SK-N-SH (cell line): ENCODE data around the gene TLNRD1. TPM values are rescaled to one million over a fixed set of nuclear protein-coding genes. Genes with fewer than 3 reads are reported as not detected.

Experiments
- CTCF ChIA-PET: fragments of 300-600, 350-600 bp; formaldehyde crosslinking; extraction: SDS; loops from one replicate; lab custom pipeline; 2021; lab: Yijun Ruan, JAX
- POLR2A ChIA-PET: fragments of 350-600 bp; sonication (Branson Sonifier 250); formaldehyde crosslinking; extraction: SDS; loops from one replicate; lab custom pipeline; 2020; ENCODE audit warnings: antibody characterized with exemption, inconsistent platforms; lab: Yijun Ruan, JAX
- DNase-seq: peaks from one replicate; pipeline ENCODE4 v3.0.0; 2012
- H2AFZ ChIP-seq: fragments of 200-600 bp; sonication (generic); 2 replicates; pipeline ENCODE4 v1.8.1; 2016; ENCODE audit warnings: antibody characterized with exemption, mild to moderate bottlenecking, low read depth
- H3F3A ChIP-seq: fragments of 200-600 bp; sonication (generic); replicated peaks from 2 replicates; pipeline ENCODE3; 2016; ENCODE audit warnings: antibody characterized with exemption, mild to moderate bottlenecking; ENCODE audit not compliant: insufficient read depth
- H3K27ac ChIP-seq, 2 experiments: fragments of 200-500 bp in 1 of 2; fragments of 200-600 bp in 1 of 2; sonication (Bioruptor generic) in 1 of 2; sonication (generic), shearing (Covaris generic) in 1 of 2; 2 replicates each; pipeline versions ENCODE4 v1.5.1 to v1.6.1; 2014 to 2016; ENCODE audit warnings: low read depth in 2 of 2, inconsistent platforms in 1 of 2, low read length in 1 of 2, mild to moderate bottlenecking in 1 of 2, mixed read lengths in 1 of 2
- H3K27me3 ChIP-seq: fragments of 200-600 bp; sonication (generic), shearing (Covaris generic); 2 replicates; pipeline ENCODE4 v1.6.1; 2016; ENCODE audit warnings: mixed run types; ENCODE audit not compliant: insufficient read depth
- H3K36me3 ChIP-seq, 2 experiments: fragments of 200-500 bp in 1 of 2; fragments of 200-600 bp in 1 of 2; sonication (Bioruptor generic) in 1 of 2; sonication (generic) in 1 of 2; replicated peaks in 1 of 2; 2 replicates each; pipeline versions ENCODE3 to v1.5.1; 2014 to 2016; ENCODE audit warnings: low read length in 1 of 2, mild to moderate bottlenecking in 1 of 2; ENCODE audit not compliant: insufficient read depth in 2 of 2, control insufficient read depth in 1 of 2
- H3K4me1 ChIP-seq, 2 experiments: fragments of 200-500 bp in 1 of 2; fragments of 200-600 bp in 1 of 2; sonication (Bioruptor generic) in 1 of 2; sonication (generic), shearing (Covaris generic) in 1 of 2; 2 replicates each; pipeline versions ENCODE4 v1.5.1 to v1.6.1; 2014 to 2016; ENCODE audit warnings: low read depth in 1 of 2, low read length in 1 of 2, mixed run types in 1 of 2; ENCODE audit not compliant: insufficient read depth in 2 of 2, control insufficient read depth in 1 of 2
- H3K4me2 ChIP-seq: fragments of 200-600 bp; sonication (generic), shearing (Covaris generic); 2 replicates; pipeline ENCODE4 v1.6.1; 2017; ENCODE audit warnings: mixed run types
- H3K4me3 ChIP-seq, 2 experiments: fragments of 200-500 bp in 1 of 2; fragments of 200-600 bp in 1 of 2; sonication (Bioruptor generic) in 1 of 2; sonication (generic), shearing (Covaris generic) in 1 of 2; 2 replicates each; pipeline versions ENCODE4 v1.5.1 to v1.8.1; 2014 to 2016; ENCODE audit warnings: low read depth in 2 of 2, inconsistent platforms in 1 of 2, low read length in 1 of 2, mild to moderate bottlenecking in 1 of 2, mixed read lengths in 1 of 2, moderate library complexity in 1 of 2
- H3K79me2 ChIP-seq: fragments of 200-600 bp; sonication (generic); 2 replicates; pipeline ENCODE4 v1.8.1; 2017; ENCODE audit warnings: mild to moderate bottlenecking; ENCODE audit not compliant: insufficient read depth
- H3K9ac ChIP-seq: fragments of 200-600 bp; sonication (generic); 2 replicates; pipeline ENCODE4 v1.6.1; 2017; ENCODE audit warnings: mixed run types
- H3K9me2 ChIP-seq: fragments of 200-600 bp; sonication (generic); 2 replicates; pipeline ENCODE4 v1.6.1; 2017; ENCODE audit warnings: mixed run types
- H3K9me3 ChIP-seq: fragments of 200-600 bp; sonication (generic); 2 replicates; pipeline ENCODE4 v1.6.1; 2017; ENCODE audit warnings: mixed run types, mild to moderate bottlenecking, moderate library complexity
- H4K20me1 ChIP-seq: fragments of 200-600 bp; sonication (generic); 2 replicates; pipeline ENCODE4 v1.6.1; 2017; ENCODE audit warnings: mild to moderate bottlenecking, mixed run types; ENCODE audit not compliant: insufficient read depth
- ELF1 ChIP-seq: IDR thresholded peaks from 2 replicates; pipeline ENCODE4 v1.4.0; 2012
- FOXJ3 ChIP-seq: sonication (generic); formaldehyde crosslinking; IDR thresholded peaks from 2 replicates; pipeline ENCODE4 v1.5.1; 2020; ENCODE audit warnings: mild to moderate bottlenecking, missing genetic modification reagents
- JUND ChIP-seq: IDR thresholded peaks from 2 replicates; pipeline ENCODE4 v1.4.0; 2012
- NFIC ChIP-seq: IDR thresholded peaks from 2 replicates; pipeline ENCODE4 v1.4.0; 2012; ENCODE audit warnings: borderline replicate concordance
- RCOR1 ChIP-seq: fragments of 150-350 bp; IDR thresholded peaks from 2 replicates; pipeline ENCODE4 v1.6.1; 2017; ENCODE audit warnings: antibody characterized with exemption, low read length
- RFX5 ChIP-seq: IDR thresholded peaks from 2 replicates; pipeline ENCODE4 v1.6.1; 2012; ENCODE audit warnings: mild to moderate bottlenecking, improper control_type of control experiment, low read length
- SMC3 ChIP-seq: IDR thresholded peaks from 2 replicates; pipeline ENCODE4 v1.6.1; 2012; ENCODE audit warnings: low read depth, low read length, improper control_type of control experiment
- WGBS: methylation state at CpG from one replicate; pipeline ENCODE4 v1.1.6; 2017; ENCODE audit warnings: low lambda C conversion rate; 5-methylcytosine and 5-hydroxymethylcytosine counted together
- polyA plus RNA-seq, 3 experiments: library from polyadenylated mRNA; depleted of rRNA; stranded (reverse); fragments of >200 nt; gene quantifications; 2 replicates each; pipeline ENCODE4 v1.2.3, GENCODE V29; 2012
- TF ChIP-seq, protein P1 (sequence below): IDR thresholded peaks from 2 replicates; pipeline ENCODE4 v1.4.0; 2012; ENCODE audit warnings: low read depth, borderline replicate concordance
- TF ChIP-seq, protein P2 (sequence below): fragments of 200-600 bp; sonication (generic); IDR thresholded peaks from 2 replicates; pipeline ENCODE4 v1.6.1; 2017; ENCODE audit warnings: antibody characterized with exemption, mild to moderate bottlenecking, moderate library complexity

TLNRD1 gene
- polyA plus RNA-seq, 1 of the 3 experiments (the other 2 are of a cell fraction): 5.0 TPM

DNA sequence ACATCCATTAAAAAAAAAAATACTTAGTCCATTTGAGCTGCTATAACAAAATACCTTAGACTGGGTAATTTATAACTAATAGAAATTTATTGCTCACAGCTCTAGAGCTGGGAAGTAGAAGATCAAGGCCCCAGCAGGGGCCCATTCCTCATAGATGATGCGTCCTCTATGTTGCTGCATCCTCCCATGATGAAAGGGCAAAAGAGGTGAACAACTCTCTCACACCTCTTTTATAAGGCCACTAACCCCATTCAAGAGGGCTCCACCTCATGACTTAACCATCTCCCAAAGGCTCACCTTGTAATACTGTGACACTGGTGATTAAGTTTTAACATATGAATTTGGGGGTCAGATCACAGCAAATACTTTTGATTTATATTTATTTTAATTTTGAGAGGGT, 3.0 kb upstream of the TLNRD1 start:
- Histone ChIP-seq H3K27ac (no peak overlapping the region), H3K27me3 (no peaks in the 10 kb centered on the region), H3K9ac (no peak overlapping the region), H3K36me3 (peaks cover 0 to 1% of the 10 kb centered on the region in 2 experiments), H3K9me3 (no peaks in the 10 kb centered on the region), H2AFZ (no peak overlapping the region), H3K9me2 (no peaks in the 10 kb centered on the region), H3K4me2 (no peak overlapping the region), H3K79me2 (peaks cover 18% of the 10 kb centered on the region), H3K4me3 (no peak overlapping the region), H3K4me1 (peaks cover 1 to 10% of the 10 kb centered on the region in 2 experiments; a peak in 3 of 4 replicates), H3F3A (peaks cover 11% of the 10 kb centered on the region), H4K20me1 (peaks cover 5% of the 10 kb centered on the region)
- no peak for TF ChIP-seq FOXJ3 (CRISPR knock-in tag)
- TF ChIP-seq NFIC: no peak
- TF ChIP-seq JUND: no peak
- TF ChIP-seq, protein P1, sequence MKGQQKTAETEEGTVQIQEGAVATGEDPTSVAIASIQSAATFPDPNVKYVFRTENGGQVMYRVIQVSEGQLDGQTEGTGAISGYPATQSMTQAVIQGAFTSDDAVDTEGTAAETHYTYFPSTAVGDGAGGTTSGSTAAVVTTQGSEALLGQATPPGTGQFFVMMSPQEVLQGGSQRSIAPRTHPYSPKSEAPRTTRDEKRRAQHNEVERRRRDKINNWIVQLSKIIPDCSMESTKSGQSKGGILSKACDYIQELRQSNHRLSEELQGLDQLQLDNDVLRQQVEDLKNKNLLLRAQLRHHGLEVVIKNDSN: no peak
- POLR2A ChIA-PET: no interaction called here
- CTCF ChIA-PET: interaction anchor here (1.1 to 1.2 kb wide), 2 partner anchors 108 to 269 kb away, joined by 3 to 5 read pairs; no protein-coding TSS in a partner anchor
- no peak for DNase-seq
- 100% methylated on average over 1 of the region's 1 CpG for WGBS

DNA sequence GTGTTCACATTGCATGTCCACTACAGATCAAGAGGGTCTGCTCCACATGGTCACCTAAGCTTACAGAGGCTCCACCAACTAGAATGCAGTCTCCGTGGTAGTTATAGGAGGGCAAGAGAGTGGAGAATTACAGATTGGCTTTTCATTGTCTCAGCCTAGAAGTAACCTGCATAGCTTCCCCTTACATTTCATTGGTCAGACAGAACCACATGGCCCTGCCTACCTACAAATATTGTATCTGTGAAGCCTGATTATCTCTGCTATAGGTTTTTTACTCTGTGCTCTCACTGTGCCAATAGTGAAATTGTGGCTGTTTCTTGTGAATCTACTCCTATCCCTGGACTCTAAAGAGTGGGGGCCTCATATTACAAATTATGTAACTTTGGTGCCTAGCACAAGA, 2.5 kb upstream of the TLNRD1 start:
- peaks cover 11% of the 10 kb centered on the region for H3F3A ChIP-seq
- H3K79me2 ChIP-seq: peaks cover 23% of the 10 kb centered on the region
- H3K27me3 ChIP-seq: no peaks in the 10 kb centered on the region
- no peak for DNase-seq
- no peak overlapping the region for H3K9ac ChIP-seq
- no peak overlapping the region for H3K4me2 ChIP-seq
- 100% methylated on average over 1 of the region's 1 CpG for WGBS
- peaks cover 5 to 14% of the 10 kb centered on the region in 2 experiments; a peak in 3 of 4 replicates for H3K4me1 ChIP-seq
- no peak overlapping the region for H3K27ac ChIP-seq
- no peaks in the 10 kb centered on the region for H3K9me2 ChIP-seq
- CTCF ChIA-PET: interaction anchor here (0.7 kb wide), 1 partner anchor 9 kb away, joined by 3 read pairs; no protein-coding TSS in a partner anchor
- peaks cover 3 to 5% of the 10 kb centered on the region in 2 experiments for H3K36me3 ChIP-seq
- H2AFZ ChIP-seq: no peak overlapping the region
- TF ChIP-seq ELF1 (no peak), RFX5 (no peak), SMC3 (no peak), RCOR1 (no peak), FOXJ3 (CRISPR knock-in tag) (no peak)
- TF ChIP-seq, protein P1: 0 out of 2 replicates have a peak, but pooled peaks have one; percentile 12
- TF ChIP-seq, protein P2, sequence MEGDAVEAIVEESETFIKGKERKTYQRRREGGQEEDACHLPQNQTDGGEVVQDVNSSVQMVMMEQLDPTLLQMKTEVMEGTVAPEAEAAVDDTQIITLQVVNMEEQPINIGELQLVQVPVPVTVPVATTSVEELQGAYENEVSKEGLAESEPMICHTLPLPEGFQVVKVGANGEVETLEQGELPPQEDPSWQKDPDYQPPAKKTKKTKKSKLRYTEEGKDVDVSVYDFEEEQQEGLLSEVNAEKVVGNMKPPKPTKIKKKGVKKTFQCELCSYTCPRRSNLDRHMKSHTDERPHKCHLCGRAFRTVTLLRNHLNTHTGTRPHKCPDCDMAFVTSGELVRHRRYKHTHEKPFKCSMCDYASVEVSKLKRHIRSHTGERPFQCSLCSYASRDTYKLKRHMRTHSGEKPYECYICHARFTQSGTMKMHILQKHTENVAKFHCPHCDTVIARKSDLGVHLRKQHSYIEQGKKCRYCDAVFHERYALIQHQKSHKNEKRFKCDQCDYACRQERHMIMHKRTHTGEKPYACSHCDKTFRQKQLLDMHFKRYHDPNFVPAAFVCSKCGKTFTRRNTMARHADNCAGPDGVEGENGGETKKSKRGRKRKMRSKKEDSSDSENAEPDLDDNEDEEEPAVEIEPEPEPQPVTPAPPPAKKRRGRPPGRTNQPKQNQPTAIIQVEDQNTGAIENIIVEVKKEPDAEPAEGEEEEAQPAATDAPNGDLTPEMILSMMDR: no peak
- POLR2A ChIA-PET: no interaction called here
- H3K9me3 ChIP-seq: no peaks in the 10 kb centered on the region
- no peak overlapping the region for H3K4me3 ChIP-seq
- peaks cover 11% of the 10 kb centered on the region for H4K20me1 ChIP-seq
